CD4-positive, alpha-beta T cell treated with Interleukin-17A for 1 hour (primary cell): ENCODE measurements around the gene LRRC8D.
"Not testable (repeated sequence)": the region's sequence is repeated elsewhere in the genome, so short reads cannot be mapped to it uniquely, and the experiment has no call there.

Experiments used
- DNase-seq: peaks from one replicate; pipeline ENCODE4 v3.0.0-alpha.2; 2020

The LRRC8D gene

DNA sequence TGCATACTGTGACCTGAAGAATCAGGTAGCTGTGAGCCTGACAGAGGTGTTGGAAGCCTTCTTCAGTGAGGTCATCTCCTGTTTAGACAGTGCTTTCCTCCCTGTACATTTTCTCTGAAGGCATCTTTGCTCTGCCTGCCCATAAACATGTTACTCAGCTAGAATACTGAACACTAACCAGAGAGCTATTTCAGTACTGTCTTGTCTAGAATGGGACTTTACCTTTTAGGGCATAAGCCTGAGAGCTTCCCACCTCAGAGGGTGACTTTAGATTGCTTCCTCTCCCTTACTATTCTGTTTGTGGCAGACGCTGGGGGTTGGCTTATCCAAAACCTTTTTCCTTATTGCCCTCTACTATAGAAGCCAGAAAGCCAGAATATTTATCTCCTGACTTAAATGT lies 150.8 kb downstream of the LRRC8D start:
- no peak for DNase-seq

DNA sequence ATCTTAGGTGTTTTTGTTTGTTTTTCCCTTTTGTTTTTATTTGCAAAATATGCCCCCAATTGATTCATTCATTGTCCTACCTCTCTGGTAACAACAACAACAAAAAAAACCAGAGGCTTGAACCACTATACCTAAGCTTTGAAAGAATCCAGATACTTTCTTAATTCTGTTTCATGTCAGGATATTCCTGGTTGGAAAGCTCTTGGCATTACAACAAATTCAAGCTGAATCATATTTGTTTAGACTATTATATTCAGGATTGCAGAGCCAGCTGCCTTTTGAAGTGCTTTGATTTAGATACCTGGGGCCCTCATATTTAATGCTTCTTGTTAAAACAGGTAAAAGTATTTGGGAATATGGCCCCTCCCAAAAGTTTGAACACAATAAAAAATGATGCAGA lies 151.2 kb downstream of the LRRC8D start:
- no peak for DNase-seq

DNA sequence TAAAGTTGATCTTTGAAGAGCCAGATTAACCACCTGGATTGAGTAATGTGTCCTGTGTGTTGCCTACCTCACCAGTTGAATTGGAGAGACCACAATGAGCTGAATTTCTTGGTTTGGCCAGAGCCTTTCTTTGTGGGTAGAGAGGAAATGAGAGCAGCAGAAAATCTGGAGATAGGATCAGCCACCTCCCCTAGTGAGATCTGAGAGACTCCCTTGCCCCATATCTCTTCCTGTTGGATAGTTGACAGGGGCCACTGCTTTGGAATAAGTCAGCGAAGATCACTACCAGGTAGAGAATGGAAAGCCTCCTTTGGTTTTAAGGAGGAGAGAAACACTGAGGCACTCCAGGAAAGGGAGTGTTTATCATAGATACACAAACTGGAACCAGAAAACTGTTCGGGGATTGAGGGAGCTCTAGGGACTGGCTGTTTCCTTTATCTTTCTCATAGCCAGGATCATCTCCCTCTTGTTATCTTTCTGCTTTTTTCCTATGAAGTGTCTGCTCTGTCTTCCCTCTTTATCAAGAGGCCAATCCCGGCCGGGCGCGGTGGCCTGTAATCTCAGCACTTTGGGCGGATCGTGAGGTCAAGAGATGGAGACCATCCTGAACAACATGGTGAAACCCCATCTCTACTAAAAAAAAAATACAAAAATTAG lies 152.8 kb downstream of the LRRC8D start:
- no peak for DNase-seq

DNA sequence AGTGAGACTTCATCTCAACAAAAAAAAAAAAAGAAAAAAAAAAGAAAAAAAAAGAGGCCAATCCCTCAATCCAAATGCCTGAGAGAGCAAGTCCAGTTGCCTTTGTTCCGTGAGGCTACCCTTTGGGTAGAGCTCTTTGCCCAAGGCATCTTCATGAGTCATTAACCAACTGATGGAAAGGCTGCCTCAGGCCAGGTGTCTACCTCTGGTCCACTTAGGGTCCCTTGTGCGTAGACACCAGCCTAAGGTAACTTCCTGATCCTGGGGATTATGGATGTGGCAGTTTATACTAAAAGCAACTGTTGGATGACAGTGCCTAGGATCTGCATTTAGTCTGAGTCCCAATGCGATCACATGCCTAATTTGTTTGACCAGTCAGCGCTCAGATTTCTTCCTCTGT lies 153.4 kb downstream of the LRRC8D start:
- no peak for DNase-seq

DNA sequence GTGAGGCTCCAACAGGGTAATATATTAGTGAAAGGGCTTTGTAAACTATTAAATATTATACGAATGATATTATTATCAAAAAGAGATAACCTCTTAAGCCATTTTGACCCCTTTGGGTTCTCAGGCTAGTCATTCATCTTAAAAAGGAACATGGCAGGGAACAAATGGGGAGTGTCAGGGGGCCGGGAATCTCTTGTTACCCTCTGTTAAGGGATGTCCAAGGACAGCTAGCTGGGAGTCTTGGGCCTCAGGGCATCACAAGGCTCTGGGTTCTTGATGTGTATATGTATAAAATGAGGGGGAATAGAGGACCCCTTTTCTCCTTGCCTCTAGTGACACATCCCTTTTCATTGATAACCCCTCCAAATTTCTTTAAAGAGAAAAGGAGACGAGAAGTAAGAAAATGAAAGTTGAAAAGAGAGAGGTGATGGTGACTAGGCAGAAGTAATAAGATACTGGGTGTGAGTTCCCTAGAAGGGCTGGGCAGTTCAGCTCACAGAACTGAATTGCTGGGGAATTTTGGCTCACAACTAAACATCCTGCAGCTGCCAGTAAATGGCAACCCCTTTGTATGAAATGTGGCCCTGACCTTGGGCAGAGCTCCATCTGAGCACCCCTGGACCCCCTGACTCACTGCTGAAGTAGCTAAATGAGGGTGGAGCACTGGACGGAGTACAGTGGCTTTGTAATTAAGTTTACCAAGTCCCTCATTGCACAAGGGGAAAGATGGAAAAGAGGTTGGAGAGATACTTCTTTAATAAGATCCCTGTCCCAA lies 154.1 kb downstream of the LRRC8D start:
- DNase-seq: no peak

DNA sequence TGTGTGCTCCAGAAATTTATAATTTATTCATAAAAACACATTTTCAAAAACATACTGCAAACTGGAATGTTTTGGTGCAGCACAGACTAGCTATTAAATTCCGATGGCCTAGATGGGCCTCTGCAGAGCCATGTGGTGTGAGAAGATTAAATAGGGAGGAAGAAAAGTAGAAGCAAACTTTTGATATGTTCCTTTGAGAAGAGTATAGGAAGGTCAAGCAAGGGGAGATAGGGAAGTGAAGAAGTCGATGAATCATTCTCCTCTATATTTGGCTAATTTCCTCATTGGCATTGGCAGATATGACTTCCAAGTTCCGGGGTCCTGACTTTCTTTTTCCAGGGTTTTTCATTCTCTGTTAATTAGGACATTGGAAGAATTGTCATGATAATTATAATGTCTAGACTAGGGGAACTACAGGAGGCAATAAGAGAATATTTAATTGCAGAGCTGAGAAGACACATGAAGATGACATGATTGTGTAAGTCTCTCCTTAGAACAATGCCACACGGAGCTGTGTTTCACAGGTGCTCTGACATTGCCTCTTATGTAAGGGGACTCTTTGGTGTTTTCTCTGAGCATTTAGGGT lies 154.8 kb downstream of the LRRC8D start:
- DNase-seq: no peak

DNA sequence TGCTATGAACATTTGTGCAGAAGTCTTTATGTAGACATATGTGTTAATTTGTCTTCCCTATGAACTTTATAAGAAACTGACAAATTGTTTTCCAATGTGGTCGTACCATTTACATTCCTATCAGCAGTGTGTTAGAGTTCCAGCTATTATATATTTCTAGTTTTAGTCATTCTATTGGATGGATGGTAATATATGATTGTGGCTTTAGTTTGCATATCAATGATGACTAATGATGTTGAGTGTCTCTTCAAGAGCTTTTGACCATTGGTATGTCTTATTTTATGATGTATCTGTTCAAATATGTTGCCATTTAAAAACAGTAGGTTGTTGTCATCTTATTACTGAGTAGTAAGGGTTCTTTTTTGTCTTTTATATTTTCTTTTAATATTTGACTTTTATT lies 157.9 kb downstream of the LRRC8D start:
- DNase-seq: no peak

DNA sequence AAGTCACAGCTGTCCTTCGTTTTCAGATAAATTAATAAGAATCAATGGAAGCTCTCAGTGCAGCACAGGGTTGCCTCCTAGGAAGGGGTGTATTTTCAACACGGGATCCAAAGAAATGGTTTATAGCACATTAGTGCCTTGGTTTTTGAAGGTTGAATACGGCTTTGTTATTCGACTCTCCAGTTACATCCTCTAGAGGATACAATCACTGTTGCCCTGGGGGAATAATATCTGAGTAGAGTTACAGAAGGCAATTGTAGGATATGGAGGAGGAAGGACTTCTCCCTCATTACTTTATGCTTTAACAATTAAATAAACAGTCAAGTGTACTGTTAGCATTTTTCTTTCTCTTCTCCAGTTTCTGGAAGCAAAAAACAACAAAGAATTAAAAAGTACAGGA lies 159.8 kb downstream of the LRRC8D start:
- no peak for DNase-seq

DNA sequence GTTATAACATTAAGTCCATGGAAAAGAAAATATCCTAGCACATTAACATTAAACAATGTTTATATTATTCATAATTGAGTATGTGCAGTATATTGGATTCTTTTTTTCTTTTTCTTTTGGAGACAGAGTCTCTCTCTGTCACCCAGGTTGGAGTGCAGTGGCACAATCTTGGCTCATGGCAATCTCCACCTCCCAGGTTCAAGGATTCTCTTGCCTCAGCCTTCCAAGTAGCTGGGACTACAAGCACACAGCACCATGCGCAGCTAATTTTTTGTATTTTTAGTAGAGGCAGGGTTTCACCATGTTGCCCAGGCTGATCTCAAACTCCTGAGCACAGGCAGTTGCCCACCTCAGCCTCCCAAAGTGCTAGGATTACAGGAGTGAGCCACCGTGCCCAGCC lies 162.0 kb downstream of the LRRC8D start:
- DNase-seq: not testable (repeated sequence)

DNA sequence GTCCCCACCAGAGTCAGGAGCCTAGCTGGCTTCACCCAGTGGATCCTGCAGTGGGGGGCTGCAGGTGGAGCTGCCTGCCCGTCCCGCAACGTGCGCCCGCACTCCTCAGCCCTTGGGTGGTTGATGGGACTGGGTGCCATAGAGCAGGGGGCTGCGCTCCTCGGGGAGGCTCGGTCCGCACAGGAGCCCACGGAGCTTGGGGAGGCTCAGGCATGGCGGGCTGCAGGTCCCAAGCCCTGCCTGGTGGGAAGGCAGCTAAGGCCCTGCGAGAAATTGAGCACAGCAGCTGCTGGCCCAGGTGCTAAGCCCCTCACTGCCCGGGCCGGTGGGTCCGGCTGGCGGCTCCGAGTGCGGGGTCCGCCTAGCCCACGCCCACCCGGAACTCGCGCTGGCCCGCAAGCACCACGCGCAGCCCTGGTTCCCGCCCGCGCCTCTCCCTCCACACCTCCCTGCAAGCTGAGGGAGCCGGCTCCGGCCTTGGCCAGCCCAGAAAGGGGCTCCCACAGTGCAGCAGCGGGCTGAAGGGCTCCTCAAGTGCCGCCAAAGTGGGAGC lies 163.8 kb downstream of the LRRC8D start:
- not testable (repeated sequence) for DNase-seq

DNA sequence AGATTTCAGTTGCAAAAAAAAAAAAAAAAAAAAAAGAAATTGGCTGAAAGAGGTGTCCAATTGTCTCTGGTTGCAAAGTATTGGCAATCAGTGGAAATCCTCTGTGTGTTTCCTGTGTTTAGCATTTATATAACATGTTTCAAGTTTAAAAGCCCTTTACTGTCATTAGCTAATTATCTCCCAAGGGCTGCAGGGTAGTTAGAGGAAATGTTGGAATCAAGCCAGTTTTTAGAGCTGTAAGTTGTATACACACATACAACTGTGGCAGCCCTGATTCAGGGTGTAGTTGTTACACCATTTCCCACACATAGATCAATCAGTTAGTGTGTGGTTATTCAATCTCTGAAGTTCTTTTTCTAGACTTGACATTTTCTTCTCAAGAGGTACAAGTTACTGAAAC lies 165.2 kb downstream of the LRRC8D start:
- DNase-seq: no peak
